ENCODE measurements around the gene LMAN2. TPM values are rescaled to one million over a fixed set of nuclear protein-coding genes. Genes with fewer than 3 reads are reported as not detected.

The LMAN2 gene
- total and polyA plus RNA-seq, 3 donors from 2014 or later: 254 to 355 (median 355) TPM

- TF ChIP-seq POLR2A (IDR thresholded peaks at IDR 0.05) (no peak), CTCF (IDR thresholded peaks at IDR 0.05) (no peak)
- DNase-seq: no peak
- no peaks in the 10 kb centered on the region for H3K9me3 ChIP-seq
- H3K27ac ChIP-seq: peak overlapping the region; percentile 76 to 82
- no peaks in the 10 kb centered on the region for H3K36me3 ChIP-seq (ENCODE audit: low read depth, missing control alignments)
- peak overlapping the region; percentile 82 to 94 for H3K4me3 ChIP-seq
- WGBS, 2 donors: 0 to 2% methylated on average over 7 to 25 of the region's 25 CpGs
- peaks cover 19% of the 10 kb centered on the region for H3K4me1 ChIP-seq
- intact Hi-C loops (cut with DNase I; ENCODE audit: low total_unique reads): loop anchor here (10.0 kb wide), 1 partner anchor 189 kb away; no protein-coding TSS in a partner anchor
- no peaks in the 10 kb centered on the region for H3K27me3 ChIP-seq
Measured at GRCh38 chr5:177303925-177304391, 47.5 kb downstream of the LMAN2 start.

GRCh38 chr5:177303121-177303924 is 48.1 kb downstream of the LMAN2 start, which contains the start of the genes PRELID1 and RAB24:
Gene PRELID1, plus strand, starts transcription at chr5:177303799. Its CDS starts 187 bp downstream, at chr5:177303986.
Gene RAB24, minus strand, starts transcription at chr5:177303719. Its CDS starts 431 bp downstream, at chr5:177303288.
- H3K9me3 ChIP-seq: no peaks in the 10 kb centered on the region
- H3K27ac ChIP-seq: peak within 1 kb of the TSS; percentile 76 to 82
- TF ChIP-seq POLR2A (IDR thresholded peaks at IDR 0.05) (no peak), CTCF (IDR thresholded peaks at IDR 0.05) (peak in 1 of 3 experiments; percentile 33)
- intact Hi-C loops (cut with DNase I; ENCODE audit: low total_unique reads): loop anchor here (10.0 kb wide), 1 partner anchor 189 kb away; no protein-coding TSS in a partner anchor
- DNase-seq: peak; percentile 94
- no peaks in the 10 kb centered on the region for H3K36me3 ChIP-seq (ENCODE audit: low read depth, missing control alignments)
- 0% methylated on average over 71 of the region's 100 CpGs; no CpG with 5 or more reads in 1 of the 2 donors for WGBS, 2 donors
- H3K27me3 ChIP-seq: no peaks in the 10 kb centered on the region
- peak within 1 kb of the TSS; percentile 82 to 94 for H3K4me3 ChIP-seq
- H3K4me1 ChIP-seq: peaks cover 19% of the 10 kb centered on the region

- WGBS, 2 donors: 22 to 58% methylated on average over 3 to 24 of the region's 24 CpGs
- DNase-seq: no peak
- Histone ChIP-seq H3K4me3 (peak overlapping the region; percentile 82 to 94), H3K36me3 (ENCODE audit: low read depth, missing control alignments) (no peaks in the 10 kb centered on the region), H3K9me3 (no peaks in the 10 kb centered on the region), H3K27me3 (no peaks in the 10 kb centered on the region), H3K4me1 (peaks cover 19% of the 10 kb centered on the region), H3K27ac (no peak overlapping the region)
- intact Hi-C loops (cut with DNase I; ENCODE audit: low total_unique reads): loop anchor here (10.0 kb wide), 1 partner anchor 188 kb away; no protein-coding TSS in a partner anchor
- TF ChIP-seq POLR2A (IDR thresholded peaks at IDR 0.05): no peak
- TF ChIP-seq CTCF (IDR thresholded peaks at IDR 0.05): no peak
Measured at GRCh38 chr5:177302354-177303110, 48.9 kb downstream of the LMAN2 start.

- Histone ChIP-seq H3K4me3 (no peak overlapping the region), H3K36me3 (ENCODE audit: low read depth, missing control alignments) (no peaks in the 10 kb centered on the region), H3K9me3 (no peaks in the 10 kb centered on the region), H3K27me3 (no peaks in the 10 kb centered on the region), H3K4me1 (peaks cover 19% of the 10 kb centered on the region), H3K27ac (no peak overlapping the region)
- TF ChIP-seq CTCF (IDR thresholded peaks at IDR 0.05) (no peak), POLR2A (IDR thresholded peaks at IDR 0.05) (no peak)
- intact Hi-C loops (cut with DNase I; ENCODE audit: low total_unique reads): loop anchor here (10.0 kb wide), 1 partner anchor 187 kb away; no protein-coding TSS in a partner anchor
- no peak for DNase-seq
- 45 to 80% methylated on average over 4 to 7 of the region's 7 CpGs for WGBS, 2 donors
Measured at GRCh38 chr5:177301503-177302165, 49.8 kb downstream of the LMAN2 start.
